GM12801 (cell line): ENCODE results near the gene CHIC1.

Source experiments
- TF ChIP-seq, protein P1 (sequence below): IDR thresholded peaks from one replicate; pipeline ENCODE4 v1.5.1; 2011; ENCODE audit warnings: control low read depth; ENCODE audit not compliant: insufficient read length; ENCODE audit errors: extremely low read depth

Gene CHIC1

GRCh38 chrX:73562984-73563737 lies at the start of gene CHIC1:
Gene CHIC1 (plus strand): TSS chrX:73563197. CDS start chrX:73563285, 88 bp downstream.
- TF ChIP-seq, protein P1, sequence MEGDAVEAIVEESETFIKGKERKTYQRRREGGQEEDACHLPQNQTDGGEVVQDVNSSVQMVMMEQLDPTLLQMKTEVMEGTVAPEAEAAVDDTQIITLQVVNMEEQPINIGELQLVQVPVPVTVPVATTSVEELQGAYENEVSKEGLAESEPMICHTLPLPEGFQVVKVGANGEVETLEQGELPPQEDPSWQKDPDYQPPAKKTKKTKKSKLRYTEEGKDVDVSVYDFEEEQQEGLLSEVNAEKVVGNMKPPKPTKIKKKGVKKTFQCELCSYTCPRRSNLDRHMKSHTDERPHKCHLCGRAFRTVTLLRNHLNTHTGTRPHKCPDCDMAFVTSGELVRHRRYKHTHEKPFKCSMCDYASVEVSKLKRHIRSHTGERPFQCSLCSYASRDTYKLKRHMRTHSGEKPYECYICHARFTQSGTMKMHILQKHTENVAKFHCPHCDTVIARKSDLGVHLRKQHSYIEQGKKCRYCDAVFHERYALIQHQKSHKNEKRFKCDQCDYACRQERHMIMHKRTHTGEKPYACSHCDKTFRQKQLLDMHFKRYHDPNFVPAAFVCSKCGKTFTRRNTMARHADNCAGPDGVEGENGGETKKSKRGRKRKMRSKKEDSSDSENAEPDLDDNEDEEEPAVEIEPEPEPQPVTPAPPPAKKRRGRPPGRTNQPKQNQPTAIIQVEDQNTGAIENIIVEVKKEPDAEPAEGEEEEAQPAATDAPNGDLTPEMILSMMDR: no peak

DNA sequence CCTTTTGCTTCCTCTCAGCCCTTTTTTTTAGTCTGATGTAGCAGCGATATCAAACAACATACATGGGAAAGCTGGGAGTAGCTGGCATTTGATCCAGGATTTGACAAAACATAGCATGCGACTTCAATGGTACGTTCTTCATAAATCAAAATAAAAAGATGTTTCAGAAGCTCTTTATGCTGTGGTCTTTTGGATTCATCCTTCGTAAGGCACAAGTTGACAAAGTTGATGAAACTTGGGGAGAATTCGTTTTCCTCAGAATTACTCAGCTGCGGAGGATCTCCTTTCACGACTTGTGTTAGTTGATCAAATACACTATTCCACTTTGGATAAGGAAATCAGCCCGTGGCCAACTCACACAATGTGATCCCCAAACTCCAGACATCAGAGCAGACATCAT lies 38.1 kb upstream of the CHIC1 start:
- TF ChIP-seq, protein P1: no peak

DNA sequence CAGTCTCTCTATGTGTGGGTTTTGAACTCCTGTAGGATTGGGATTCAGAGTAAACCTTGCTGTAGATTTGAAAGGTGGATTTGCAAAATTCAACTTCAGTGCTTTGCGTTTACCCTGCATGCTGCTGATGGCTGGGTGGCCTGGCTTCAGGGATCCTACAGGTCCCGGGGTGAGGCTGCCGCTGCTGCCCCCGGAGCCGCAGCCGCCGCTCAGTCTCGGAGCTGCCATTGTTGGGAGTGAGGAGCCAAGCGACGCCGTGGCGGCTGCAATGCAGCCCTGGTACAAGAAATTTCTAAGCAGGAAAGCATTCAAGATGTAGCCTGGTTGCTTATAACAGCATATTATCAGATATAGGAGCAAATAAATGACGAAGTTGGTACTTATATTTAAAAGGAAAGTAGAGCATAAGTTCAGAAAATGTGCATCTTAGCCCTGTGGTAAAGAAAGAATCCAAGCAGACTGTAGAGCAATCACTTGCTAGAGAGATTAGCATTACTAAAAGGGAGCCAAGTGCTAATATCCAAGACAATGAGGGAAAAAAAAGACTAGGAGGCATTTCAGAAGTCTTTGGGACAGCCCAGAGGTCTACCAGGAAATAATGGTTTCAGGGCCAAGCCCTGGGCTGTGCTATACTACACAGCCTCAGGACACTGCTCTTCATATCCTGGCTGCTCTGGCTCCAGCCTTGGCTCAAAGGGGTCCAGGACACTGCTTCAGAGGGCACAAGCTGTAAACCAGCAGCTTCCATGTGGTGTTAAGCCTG lies 36.9 kb upstream of the CHIC1 start:
- TF ChIP-seq, protein P1: no peak

DNA sequence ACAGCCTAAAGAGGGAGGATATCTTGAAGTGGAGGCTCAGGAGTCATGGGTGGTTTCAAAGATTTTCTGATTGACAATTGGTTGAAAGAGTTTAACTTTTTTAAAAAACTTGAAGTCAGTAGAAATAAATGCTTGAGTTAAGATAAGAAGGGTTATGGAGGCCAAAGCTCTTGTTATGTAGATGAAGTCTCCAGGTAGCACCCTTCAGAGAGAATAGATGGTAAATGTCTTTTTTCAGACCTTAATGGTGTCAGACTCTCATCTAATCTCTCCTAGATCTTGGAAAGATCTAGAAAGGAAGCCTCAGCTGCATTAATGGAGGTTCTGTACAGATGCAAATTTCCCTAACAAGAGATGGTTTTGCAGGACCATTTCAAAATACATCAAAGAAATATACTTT lies 6.8 kb upstream of the CHIC1 start:
- TF ChIP-seq, protein P1: no peak

DNA sequence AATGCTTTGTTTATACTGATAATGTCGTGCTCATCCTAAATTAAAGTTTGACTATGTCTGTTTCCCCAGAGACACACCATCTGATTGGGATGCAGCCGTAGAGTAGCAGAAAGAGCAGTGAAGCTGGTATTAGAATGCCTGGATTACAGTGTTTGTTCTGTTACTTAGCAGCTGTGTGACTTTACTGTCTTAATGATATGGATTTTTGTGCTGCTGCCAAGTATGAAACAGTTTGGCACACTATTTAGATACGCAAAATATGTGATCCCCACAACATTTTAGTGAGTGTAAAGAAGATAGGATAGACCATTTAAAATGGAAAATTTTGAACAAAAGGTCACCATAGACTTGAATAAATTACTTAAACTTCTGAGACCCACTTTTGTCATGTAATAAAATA lies 1.2 kb upstream of the CHIC1 start:
- TF ChIP-seq, protein P1: no peak

DNA sequence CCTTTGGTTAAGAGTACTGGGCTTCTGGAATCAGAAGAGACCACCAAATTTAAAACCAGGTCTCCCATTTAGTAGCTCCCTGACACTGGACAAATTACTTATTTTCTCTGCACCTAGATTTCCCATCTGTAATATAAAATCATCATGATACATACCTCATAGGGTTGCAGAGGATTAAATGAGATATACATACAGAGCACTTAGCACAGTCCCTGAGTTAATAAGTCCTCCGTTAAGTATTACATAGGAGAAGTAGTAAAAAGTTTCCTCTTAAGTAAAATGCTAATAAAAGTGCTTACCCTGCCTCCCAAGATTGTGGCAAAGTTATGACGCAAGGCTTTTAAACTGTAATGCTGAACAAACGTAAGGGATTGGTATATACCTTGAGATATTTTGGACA lies 539 bp upstream of the CHIC1 start:
- TF ChIP-seq, protein P1: no peak

- TF ChIP-seq, protein P1: no peak
Measured at GRCh38 chrX:73563738-73564068, 706 bp downstream of the CHIC1 start.
